SK-N-MC (cell line): ENCODE results near the gene C16orf96.

Source experiments
- EZH2 ChIP-seq: fragments of 200-600 bp; sonication (generic); IDR thresholded peaks from one replicate; pipeline ENCODE4 v1.6.1; 2017; ENCODE audit warnings: antibody characterized with exemption
- FOXP2 ChIP-seq: optimal IDR thresholded peaks from 2 replicates; pipeline ENCODE3; 2011; ENCODE audit warnings: mild to moderate bottlenecking, moderate library complexity; ENCODE audit not compliant: insufficient read depth; ENCODE audit errors: extremely low read length, control extremely low read depth
- POLR2AphosphoS5 ChIP-seq: IDR thresholded peaks from 2 replicates; pipeline ENCODE4 v1.6.1; 2012; ENCODE audit warnings: mild to moderate bottlenecking, low read depth, low read length, borderline replicate concordance

GRCh38 chr16:4631444-4631843 is 75.3 kb downstream of the C16orf96 start:
- TF ChIP-seq POLR2AphosphoS5 (no peak), EZH2 (no peak), FOXP2 (no peak)
